PFSK-1 (cell line): Measurements from ENCODE around the gene LAD1.

Experiments
- POLR2AphosphoS5 ChIP-seq: IDR thresholded peaks from 2 replicates; pipeline ENCODE4 v1.6.1; 2012; ENCODE audit warnings: low read depth, mild to moderate bottlenecking, control low read depth, low read length, moderate library complexity
- TF ChIP-seq, protein P1 (sequence below), 2 experiments: IDR thresholded peaks; 2 replicates each; pipeline versions ENCODE4 v1.6.1 to v1.8.0; 2011 to 2012; ENCODE audit warnings: low read depth in 2 of 2, low read length in 2 of 2, control low read depth in 1 of 2, inconsistent platforms in 1 of 2, mild to moderate bottlenecking in 1 of 2, moderate library complexity in 1 of 2; ENCODE audit not compliant: insufficient read depth in 1 of 2

DNA sequence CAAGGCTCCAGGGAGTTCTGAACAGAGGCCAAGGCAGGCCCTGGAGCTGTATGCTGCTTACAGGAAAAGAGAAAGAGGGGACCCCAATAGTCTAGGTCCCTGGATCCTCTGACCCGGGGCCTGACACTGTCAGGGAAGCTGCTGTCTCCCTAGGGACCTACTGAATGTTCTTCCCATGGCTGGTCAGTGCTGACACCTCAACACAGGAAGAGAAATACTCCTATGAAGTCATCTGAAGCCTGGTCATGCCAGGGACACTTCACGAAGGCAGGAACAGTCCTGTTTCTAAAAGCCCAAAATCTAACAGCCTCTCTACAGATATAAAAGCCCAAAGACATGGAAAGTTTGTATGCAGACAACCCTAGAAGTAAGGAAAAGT lies 1.7 kb upstream of the LAD1 start:
- no peak for TF ChIP-seq POLR2AphosphoS5
- TF ChIP-seq, protein P1, sequence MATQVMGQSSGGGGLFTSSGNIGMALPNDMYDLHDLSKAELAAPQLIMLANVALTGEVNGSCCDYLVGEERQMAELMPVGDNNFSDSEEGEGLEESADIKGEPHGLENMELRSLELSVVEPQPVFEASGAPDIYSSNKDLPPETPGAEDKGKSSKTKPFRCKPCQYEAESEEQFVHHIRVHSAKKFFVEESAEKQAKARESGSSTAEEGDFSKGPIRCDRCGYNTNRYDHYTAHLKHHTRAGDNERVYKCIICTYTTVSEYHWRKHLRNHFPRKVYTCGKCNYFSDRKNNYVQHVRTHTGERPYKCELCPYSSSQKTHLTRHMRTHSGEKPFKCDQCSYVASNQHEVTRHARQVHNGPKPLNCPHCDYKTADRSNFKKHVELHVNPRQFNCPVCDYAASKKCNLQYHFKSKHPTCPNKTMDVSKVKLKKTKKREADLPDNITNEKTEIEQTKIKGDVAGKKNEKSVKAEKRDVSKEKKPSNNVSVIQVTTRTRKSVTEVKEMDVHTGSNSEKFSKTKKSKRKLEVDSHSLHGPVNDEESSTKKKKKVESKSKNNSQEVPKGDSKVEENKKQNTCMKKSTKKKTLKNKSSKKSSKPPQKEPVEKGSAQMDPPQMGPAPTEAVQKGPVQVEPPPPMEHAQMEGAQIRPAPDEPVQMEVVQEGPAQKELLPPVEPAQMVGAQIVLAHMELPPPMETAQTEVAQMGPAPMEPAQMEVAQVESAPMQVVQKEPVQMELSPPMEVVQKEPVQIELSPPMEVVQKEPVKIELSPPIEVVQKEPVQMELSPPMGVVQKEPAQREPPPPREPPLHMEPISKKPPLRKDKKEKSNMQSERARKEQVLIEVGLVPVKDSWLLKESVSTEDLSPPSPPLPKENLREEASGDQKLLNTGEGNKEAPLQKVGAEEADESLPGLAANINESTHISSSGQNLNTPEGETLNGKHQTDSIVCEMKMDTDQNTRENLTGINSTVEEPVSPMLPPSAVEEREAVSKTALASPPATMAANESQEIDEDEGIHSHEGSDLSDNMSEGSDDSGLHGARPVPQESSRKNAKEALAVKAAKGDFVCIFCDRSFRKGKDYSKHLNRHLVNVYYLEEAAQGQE (IDR thresholded peaks at IDR 0.05; ENCODE audit: insufficient read depth in 1 of 2, low read depth in 2 of 2, low read length in 2 of 2) = no peak
